Prostate gland (tissue), 2 donors: Measurements from ENCODE around the gene LRRC32. TPM values are rescaled to one million over a fixed set of nuclear protein-coding genes. Genes with fewer than 3 reads are reported as not detected.

Source experiments
- DNase-seq: peaks from one replicate; pipeline ENCODE4 v3.0.0-alpha.2; 2019; ENCODE audit warnings: low spot score
- H3K27ac ChIP-seq, 2 donors: fragments of 200-600 bp; sonication (generic); 2 replicates each; pipeline ENCODE4 v1.5.1; 2017 to 2019
- H3K27me3 ChIP-seq: fragments of 200-600 bp; sonication (generic); replicated peaks from 2 replicates; pipeline ENCODE4 v1.5.1; 2019; ENCODE audit not compliant: insufficient read depth
- H3K36me3 ChIP-seq, 2 donors: fragments of 200-600 bp; sonication (generic); 1 replicate in 1 of 2; 2 replicates in 1 of 2; pipeline versions ENCODE4 v1.5.1 to v1.8.1; 2017 to 2019
- H3K4me1 ChIP-seq: fragments of 200-600 bp; sonication (generic); replicated peaks from 2 replicates; pipeline ENCODE4 v1.5.1; 2019
- H3K4me3 ChIP-seq, 2 donors: fragments of 200-600 bp; sonication (generic); 2 replicates each; pipeline ENCODE4 v1.5.1; 2017 to 2019
- H3K9me3 ChIP-seq: fragments of 200-600 bp; sonication (generic); 2 replicates; pipeline ENCODE4 v1.5.1; 2017
- CTCF ChIP-seq, 4 experiments: fragments of 200-600 bp in 2 of 4; fragments of 450-650 bp in 2 of 4; sonication (generic) in 2 of 4; IDR thresholded peaks; 1 replicate in 3 of 4; 2 replicates in 1 of 4; pipeline ENCODE4 v1.5.1; 2016 to 2019; ENCODE audit warnings: antibody characterized with exemption in 4 of 4, mild to moderate bottlenecking in 2 of 4, moderate library complexity in 2 of 4
- POLR2A ChIP-seq: fragments of 450-650 bp; IDR thresholded peaks from one replicate; pipeline ENCODE4 v1.6.1; 2016; ENCODE audit warnings: antibody characterized with exemption, mild to moderate bottlenecking
- POLR2AphosphoS5 ChIP-seq: sonication (generic); formaldehyde crosslinking; IDR thresholded peaks from one replicate; pipeline ENCODE4 v1.6.1; 2017; ENCODE audit warnings: antibody characterized with exemption
- WGBS: methylation state at CpG from one replicate; pipeline ENCODE4 v1.1.5; 2018; 5-methylcytosine and 5-hydroxymethylcytosine counted together
- intact Hi-C: fragments of 100-400 bp; cut with DNase I; formaldehyde crosslinking; loops from one replicate; pipeline ENCODE4 v1.14.2; 2022
- total RNA-seq, 2 donors: library from RNA; depleted of rRNA; stranded (reverse); fragments of >200 nt; gene quantifications; one replicate each; pipeline ENCODE4 v1.1.0, GENCODE V29; 2016

Gene LRRC32
- total RNA-seq, 2 donors from 2014 or later: 16.2 to 37.3 TPM

GRCh38 chr11:76700177-76701100, 29.9 kb upstream of the LRRC32 start:
- H3K4me1 ChIP-seq: no peaks in the 10 kb centered on the region
- WGBS: 58% methylated on average over 16 of the region's 16 CpGs
- DNase-seq: no peak
- H3K4me3 ChIP-seq: no peak overlapping the region
- TF ChIP-seq POLR2AphosphoS5: no peak
- TF ChIP-seq CTCF (IDR thresholded peaks at IDR 0.05): no peak
- no peak for TF ChIP-seq POLR2A
- H3K9me3 ChIP-seq: no peaks in the 10 kb centered on the region
- intact Hi-C loops: no loop called here
- H3K36me3 ChIP-seq: no peaks in the 10 kb centered on the region
- H3K27ac ChIP-seq: no peak overlapping the region
- H3K27me3 ChIP-seq: no peaks in the 10 kb centered on the region

- Histone ChIP-seq H3K36me3 (no peaks in the 10 kb centered on the region), H3K27me3 (no peaks in the 10 kb centered on the region), H3K27ac (no peak overlapping the region), H3K4me1 (no peaks in the 10 kb centered on the region), H3K4me3 (no peak overlapping the region), H3K9me3 (no peaks in the 10 kb centered on the region)
- WGBS: 86% methylated on average over 3 of the region's 3 CpGs
- DNase-seq: no peak
- intact Hi-C loops: no loop called here
- TF ChIP-seq CTCF (IDR thresholded peaks at IDR 0.05): no peak
- TF ChIP-seq POLR2AphosphoS5: no peak
Measured at GRCh38 chr11:76699451-76700091, 29.0 kb upstream of the LRRC32 start.

GRCh38 chr11:76698321-76699043, 27.9 kb upstream of the LRRC32 start:
- Histone ChIP-seq H3K4me3 (no peak overlapping the region), H3K27ac (no peak overlapping the region), H3K9me3 (no peaks in the 10 kb centered on the region), H3K36me3 (no peaks in the 10 kb centered on the region), H3K27me3 (no peaks in the 10 kb centered on the region), H3K4me1 (no peaks in the 10 kb centered on the region)
- TF ChIP-seq POLR2A (no peak), CTCF (IDR thresholded peaks at IDR 0.05) (no peak), POLR2AphosphoS5 (no peak)
- intact Hi-C loops: no loop called here
- DNase-seq: no peak
- 82% methylated on average over 17 of the region's 17 CpGs for WGBS

- H3K27ac ChIP-seq: no peak overlapping the region
- H3K36me3 ChIP-seq: no peaks in the 10 kb centered on the region
- no peaks in the 10 kb centered on the region for H3K9me3 ChIP-seq
- no peak for DNase-seq
- H3K27me3 ChIP-seq: no peaks in the 10 kb centered on the region
- H3K4me1 ChIP-seq: no peaks in the 10 kb centered on the region
- intact Hi-C loops: no loop called here
- no peak for TF ChIP-seq POLR2A
- no peak for TF ChIP-seq POLR2AphosphoS5
- TF ChIP-seq CTCF (IDR thresholded peaks at IDR 0.05): no peak
- H3K4me3 ChIP-seq: no peak overlapping the region
- WGBS: 89% methylated on average over 12 of the region's 12 CpGs
Measured at GRCh38 chr11:76696756-76697155, 26.2 kb upstream of the LRRC32 start.
